Left lung (tissue), 10 donors: Measurements from ENCODE around the gene RFXAP. TPM values are rescaled to one million over a fixed set of nuclear protein-coding genes. Genes with fewer than 3 reads are reported as not detected.

ENCODE experiments used
- ATAC-seq: fragments of 200-7000 bp; cut with Tn5 transposase; one replicate; pipeline ENCODE4 v1.9.1; 2020; ENCODE audit warnings: moderate library complexity
- DNase-seq, 4 donors: peaks; one replicate each; pipeline ENCODE4 v3.0.0-alpha.2; 2013 to 2020
- H3K27ac ChIP-seq, 2 donors: fragments of 200-600 bp; sonication (generic) in 1 of 2; one replicate each; pipeline versions ENCODE4 v1.5.0 to v1.8.0; 2020 to 2021
- H3K27me3 ChIP-seq, 2 donors: fragments of 200-600 bp; sonication (generic) in 1 of 2; one replicate each; pipeline versions ENCODE4 v1.5.0 to v1.8.0; 2020 to 2021
- H3K36me3 ChIP-seq, 2 donors: fragments of 200-600 bp; sonication (generic) in 1 of 2; one replicate each; pipeline versions ENCODE4 v1.5.0 to v1.8.0; 2020 to 2021
- H3K4me1 ChIP-seq, 2 donors: fragments of 200-600 bp; one replicate each; pipeline ENCODE4 v1.8.0; 2021
- H3K4me3 ChIP-seq, 2 donors: fragments of 200-600 bp; sonication (generic) in 1 of 2; one replicate each; pipeline versions ENCODE4 v1.5.0 to v1.8.0; 2020 to 2021; ENCODE audit warnings: mild to moderate bottlenecking in 1 of 2
- H3K9me3 ChIP-seq, 2 donors: fragments of 200-600 bp; sonication (generic) in 1 of 2; one replicate each; pipeline versions ENCODE4 v1.5.0 to v1.8.0; 2020 to 2021
- intact Hi-C, 2 donors: fragments of 100-400 bp; cut with DNase I; formaldehyde crosslinking; loops; one replicate each; pipeline versions ENCODE4 v1.11.2 to v1.14.2; 2022
- polyA plus RNA-seq, 6 donors: library from polyadenylated mRNA; unstranded; fragments of 120-200 nt; gene quantifications; one replicate each; pipeline ENCODE4 v1.2.1, GENCODE V29; 2013; ENCODE audit not compliant: insufficient read length in 6 of 6
- total RNA-seq, 2 donors: library from RNA; stranded (reverse); fragmentation: NEBNext Ultra II Directional; extraction: Animal tissue kit (Norgen Biotek cat#: 25700); gene quantifications; one replicate each; pipeline ENCODE4 v1.2.1, GENCODE V29; 2021
- TF ChIP-seq, protein P1 (sequence below), 2 donors: fragments of 200-600 bp; sonication (generic) in 1 of 2; IDR thresholded peaks; one replicate each; pipeline versions ENCODE4 v1.5.0 to v1.8.0; 2021; ENCODE audit warnings: antibody characterized with exemption in 2 of 2
- donor health status: DM: no; HTN: yes; CAD: no.
- donor health status: DM: no; HTN: no; CAD: no.

RFXAP gene
- total and polyA plus RNA-seq, 8 donors, result 3.6 to 23.4 (median 17.8) TPM

DNA sequence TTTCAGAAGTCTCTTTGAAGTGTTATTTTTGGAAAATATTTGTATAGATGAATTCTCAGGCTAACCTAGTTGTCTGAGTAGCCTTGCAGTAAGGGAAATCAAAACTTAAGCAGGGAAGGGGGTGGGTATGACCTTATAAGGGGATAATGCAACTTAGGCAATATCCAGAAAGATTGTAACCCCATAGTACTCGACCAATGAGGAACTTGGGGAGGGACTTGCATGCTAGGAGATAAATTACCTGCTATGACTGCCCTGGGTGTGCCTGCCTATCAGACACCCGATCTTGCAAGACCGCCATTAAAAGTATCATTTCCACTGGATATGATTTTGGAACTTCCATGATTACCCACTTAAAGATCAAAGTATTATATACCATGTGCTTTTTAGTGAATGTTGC, 23.0 kb upstream of the RFXAP start:
- intact Hi-C loops, result no loop called here
- no peaks in the 10 kb centered on the region for H3K36me3 ChIP-seq
- TF ChIP-seq, protein P1, sequence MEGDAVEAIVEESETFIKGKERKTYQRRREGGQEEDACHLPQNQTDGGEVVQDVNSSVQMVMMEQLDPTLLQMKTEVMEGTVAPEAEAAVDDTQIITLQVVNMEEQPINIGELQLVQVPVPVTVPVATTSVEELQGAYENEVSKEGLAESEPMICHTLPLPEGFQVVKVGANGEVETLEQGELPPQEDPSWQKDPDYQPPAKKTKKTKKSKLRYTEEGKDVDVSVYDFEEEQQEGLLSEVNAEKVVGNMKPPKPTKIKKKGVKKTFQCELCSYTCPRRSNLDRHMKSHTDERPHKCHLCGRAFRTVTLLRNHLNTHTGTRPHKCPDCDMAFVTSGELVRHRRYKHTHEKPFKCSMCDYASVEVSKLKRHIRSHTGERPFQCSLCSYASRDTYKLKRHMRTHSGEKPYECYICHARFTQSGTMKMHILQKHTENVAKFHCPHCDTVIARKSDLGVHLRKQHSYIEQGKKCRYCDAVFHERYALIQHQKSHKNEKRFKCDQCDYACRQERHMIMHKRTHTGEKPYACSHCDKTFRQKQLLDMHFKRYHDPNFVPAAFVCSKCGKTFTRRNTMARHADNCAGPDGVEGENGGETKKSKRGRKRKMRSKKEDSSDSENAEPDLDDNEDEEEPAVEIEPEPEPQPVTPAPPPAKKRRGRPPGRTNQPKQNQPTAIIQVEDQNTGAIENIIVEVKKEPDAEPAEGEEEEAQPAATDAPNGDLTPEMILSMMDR (IDR thresholded peaks at IDR 0.05), result no peak
- no peak overlapping the region for H3K27ac ChIP-seq
- H3K4me1 ChIP-seq, result no peaks in the 10 kb centered on the region
- ATAC-seq (no peak), DNase-seq (no peak)
- no peak overlapping the region for H3K4me3 ChIP-seq
- H3K27me3 ChIP-seq, result no peaks in the 10 kb centered on the region
- H3K9me3 ChIP-seq, result no peaks in the 10 kb centered on the region

DNA sequence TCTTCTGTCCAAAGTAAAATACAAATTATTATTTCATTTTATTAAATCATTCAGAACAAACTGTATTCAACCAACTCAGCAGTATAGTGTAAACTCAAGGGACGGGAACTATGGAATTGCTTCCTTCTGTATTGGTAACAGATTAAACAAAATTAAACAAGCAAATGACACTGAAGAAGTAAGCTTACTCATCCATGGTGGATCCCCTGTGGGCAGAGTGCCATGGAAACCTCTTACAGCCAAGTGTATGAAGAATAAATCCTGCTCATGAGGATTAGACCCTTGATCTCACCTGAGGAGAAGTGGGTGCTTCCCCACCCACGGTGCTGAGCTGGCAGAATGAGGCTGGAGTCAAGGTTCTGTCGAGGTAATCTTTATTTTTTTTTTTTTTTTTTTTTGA, 18.0 kb upstream of the RFXAP start:
- Histone ChIP-seq H3K27me3 (no peaks in the 10 kb centered on the region), H3K9me3 (no peaks in the 10 kb centered on the region), H3K27ac (no peak overlapping the region), H3K4me1 (no peaks in the 10 kb centered on the region), H3K4me3 (no peak overlapping the region), H3K36me3 (no peaks in the 10 kb centered on the region)
- intact Hi-C loops, result no loop called here
- DNase-seq (no peak), ATAC-seq (no peak)
- TF ChIP-seq, protein P1 (IDR thresholded peaks at IDR 0.05), result no peak

DNA sequence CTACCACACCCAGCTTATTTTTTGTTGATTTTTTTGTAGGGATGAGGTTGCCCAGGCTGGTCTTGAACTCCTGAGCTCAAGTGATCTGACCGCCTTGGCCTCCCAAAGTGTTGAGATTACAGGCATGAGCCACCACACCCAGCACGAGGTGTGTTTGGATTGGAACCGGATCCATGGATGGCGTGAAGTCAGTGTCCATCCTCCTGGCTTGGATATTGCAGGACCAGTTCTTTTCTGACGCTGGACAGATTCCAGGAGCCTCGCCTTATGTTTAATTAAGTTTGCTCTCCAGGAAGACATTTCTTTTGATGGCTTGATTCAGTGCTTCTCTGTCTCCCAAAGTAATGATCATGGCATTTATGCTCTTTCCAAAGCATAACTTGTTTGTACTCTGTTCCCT, 14.4 kb upstream of the RFXAP start:
- Histone ChIP-seq H3K4me3 (no peak overlapping the region), H3K36me3 (no peaks in the 10 kb centered on the region), H3K27ac (no peak overlapping the region), H3K9me3 (no peaks in the 10 kb centered on the region), H3K27me3 (no peaks in the 10 kb centered on the region), H3K4me1 (no peaks in the 10 kb centered on the region)
- intact Hi-C loops, result no loop called here
- TF ChIP-seq, protein P1 (IDR thresholded peaks at IDR 0.05), result no peak
- ATAC-seq (no peak), DNase-seq (no peak)

DNA sequence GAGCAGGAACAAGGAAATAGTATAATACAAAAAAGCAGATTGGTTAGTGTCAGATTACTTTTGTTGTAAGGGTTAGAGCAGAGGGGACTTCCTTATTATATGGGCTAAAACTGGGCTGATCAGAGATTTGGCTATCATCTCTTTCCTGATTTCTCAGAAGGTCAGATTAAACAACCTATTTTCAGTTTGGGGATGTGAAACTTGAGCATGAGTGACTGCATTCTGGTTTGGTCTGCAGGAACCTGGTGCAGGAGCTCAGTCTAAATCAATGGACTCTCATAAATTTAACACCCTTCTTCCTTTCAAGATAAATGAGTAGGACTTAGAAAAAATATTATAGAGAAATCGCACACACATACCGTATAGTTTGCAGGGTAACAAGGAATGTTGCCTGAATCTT, 12.9 kb upstream of the RFXAP start:
- Histone ChIP-seq H3K4me3 (no peak overlapping the region), H3K27ac (no peak overlapping the region), H3K9me3 (no peaks in the 10 kb centered on the region), H3K27me3 (no peaks in the 10 kb centered on the region), H3K36me3 (no peaks in the 10 kb centered on the region), H3K4me1 (no peaks in the 10 kb centered on the region)
- TF ChIP-seq, protein P1 (IDR thresholded peaks at IDR 0.05), result no peak
- intact Hi-C loops, result no loop called here
- DNase-seq, result no peak
- ATAC-seq, result no peak

DNA sequence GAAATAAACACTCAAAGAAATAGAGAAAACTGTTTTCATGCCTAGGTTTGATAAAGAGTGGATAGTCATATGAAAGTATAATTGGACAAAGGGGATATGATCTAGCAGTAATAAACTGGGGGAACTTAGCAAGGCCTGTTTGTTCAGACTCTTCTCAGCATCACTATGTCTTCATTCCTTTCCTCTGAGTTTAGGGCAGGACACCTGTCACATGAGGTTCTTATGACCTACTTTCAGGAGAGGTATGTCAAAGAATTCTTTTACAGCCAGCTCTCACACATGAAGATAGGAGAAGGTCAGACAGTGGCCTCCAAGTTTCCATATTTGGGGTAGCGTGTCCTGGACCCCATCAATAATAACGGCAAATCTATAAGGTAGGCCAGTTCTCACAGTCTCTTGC, 11.4 kb upstream of the RFXAP start:
- no peak overlapping the region for H3K27ac ChIP-seq
- H3K4me1 ChIP-seq, result no peaks in the 10 kb centered on the region
- no peak for DNase-seq
- H3K4me3 ChIP-seq, result no peak overlapping the region
- no peaks in the 10 kb centered on the region for H3K27me3 ChIP-seq
- intact Hi-C loops, result no loop called here
- TF ChIP-seq, protein P1 (IDR thresholded peaks at IDR 0.05), result no peak
- no peaks in the 10 kb centered on the region for H3K9me3 ChIP-seq
- no peak for ATAC-seq
- no peaks in the 10 kb centered on the region for H3K36me3 ChIP-seq
